B cell (primary cell): ENCODE results near the gene FAM107A. TPM values are rescaled to one million over a fixed set of nuclear protein-coding genes. Genes with fewer than 3 reads are reported as not detected.

Source experiments
- ATAC-seq: fragments of 200-7000 bp; cut with Tn5 transposase; one replicate; pipeline ENCODE4 v1.10.0; 2021; ENCODE audit warnings: low read depth, mild to moderate bottlenecking, moderate number of reproducible peaks, moderate library complexity
- CTCF ChIA-PET: fragments of 350-600 bp; sonication (Branson Sonifier 250); formaldehyde crosslinking; loops from one replicate; lab custom pipeline; 2021; ENCODE audit warnings: antibody characterized with exemption, inconsistent platforms; lab: Charles Lee
- POLR2A ChIA-PET: fragments of 350-600 bp; sonication (Branson Sonifier 250); formaldehyde crosslinking; loops from one replicate; lab custom pipeline; 2021; ENCODE audit warnings: antibody characterized with exemption; lab: Charles Lee
- DNase-seq: peaks from one replicate; pipeline ENCODE4 v3.0.0; 2013
- H2AFZ ChIP-seq: 2 replicates; pipeline ENCODE4 v1.6.1; 2012; ENCODE audit warnings: mild to moderate bottlenecking, low read depth, low read length; ENCODE audit not compliant: insufficient read depth, poor library complexity, severe bottlenecking
- H3K27ac ChIP-seq, 2 donors: 1 replicate in 1 of 2; 2 replicates in 1 of 2; pipeline ENCODE4 v1.5.1; 2012 to 2013; ENCODE audit warnings: low read length in 2 of 2, mild to moderate bottlenecking in 2 of 2, moderate library complexity in 1 of 2
- H3K27me3 ChIP-seq, 4 experiments: fragments of 200-600 bp in 1 of 4; sonication (generic) in 1 of 4; replicated peaks in 1 of 4; 1 replicate in 2 of 4; 2 replicates in 2 of 4; pipeline versions ENCODE4 v1.6.1 to v1.7.0; 2013 to 2016; ENCODE audit warnings: low read length in 3 of 4, mild to moderate bottlenecking in 2 of 4, mixed read lengths in 1 of 4, moderate library complexity in 1 of 4; ENCODE audit not compliant: insufficient read depth in 4 of 4, control insufficient read depth in 3 of 4; ENCODE audit errors: control extremely low read depth in 1 of 4
- H3K36me3 ChIP-seq, 2 experiments: replicated peaks in 1 of 2; 1 replicate in 1 of 2; 2 replicates in 1 of 2; pipeline versions ENCODE4 v1.6.1 to v1.7.1; 2013; ENCODE audit warnings: low read length in 1 of 2; ENCODE audit not compliant: insufficient read depth in 2 of 2, control insufficient read depth in 1 of 2; ENCODE audit errors: control extremely low read depth in 1 of 2, extremely low read depth in 1 of 2
- H3K4me1 ChIP-seq, 2 donors: fragments of 200-600 bp in 1 of 2; sonication (generic) in 1 of 2; 1 replicate in 1 of 2; 2 replicates in 1 of 2; pipeline versions ENCODE4 v1.5.1 to v1.6.1; 2013 to 2017; ENCODE audit warnings: low read length in 2 of 2; ENCODE audit not compliant: control insufficient read depth in 2 of 2, insufficient read depth in 2 of 2
- H3K4me2 ChIP-seq: replicated peaks from 2 replicates; pipeline ENCODE3; 2012; ENCODE audit warnings: mild to moderate bottlenecking, low read depth, low read length; ENCODE audit not compliant: poor library complexity, severe bottlenecking
- H3K4me3 ChIP-seq, 5 experiments: fragments of 200-600 bp in 1 of 5; sonication (generic) in 1 of 5; 1 replicate in 3 of 5; 2 replicates in 2 of 5; pipeline versions ENCODE4 v1.5.1 to v1.7.0; 2011 to 2016; ENCODE audit warnings: low read length in 4 of 5, mild to moderate bottlenecking in 4 of 5, low read depth in 2 of 5, control low read depth in 1 of 5, moderate library complexity in 1 of 5; ENCODE audit not compliant: insufficient read depth in 1 of 5; ENCODE audit errors: control extremely low read depth in 1 of 5, extremely low read depth in 1 of 5
- H3K79me2 ChIP-seq: fragments of 200-600 bp; sonication (generic); one replicate; pipeline ENCODE4 v1.6.0; 2016; ENCODE audit warnings: low read length; ENCODE audit not compliant: control insufficient read depth, insufficient read depth
- H3K9ac ChIP-seq: fragments of 200-600 bp; sonication (generic); 2 replicates; pipeline ENCODE4 v1.6.1; 2017; ENCODE audit warnings: mild to moderate bottlenecking, low read length, moderate library complexity
- H3K9me3 ChIP-seq, 3 donors: one replicate each; pipeline versions ENCODE4 v1.6.1 to v1.7.1; 2013; ENCODE audit warnings: low read length in 2 of 3; ENCODE audit not compliant: control insufficient read depth in 2 of 3, insufficient read depth in 1 of 3; ENCODE audit errors: control extremely low read depth in 1 of 3
- H4K20me1 ChIP-seq: 2 replicates; pipeline ENCODE4 v1.6.0; 2012; ENCODE audit warnings: mild to moderate bottlenecking, low read length; ENCODE audit not compliant: insufficient read depth, control insufficient read depth, poor library complexity, severe bottlenecking
- H3K27ac Mint-ChIP-seq: one replicate; pipeline ENCODE4 v1.8.0; 2021; ENCODE audit warnings: mixed read lengths
- H3K27me3 Mint-ChIP-seq: one replicate; pipeline ENCODE4 v1.8.0; 2021; ENCODE audit warnings: mixed read lengths
- H3K4me1 Mint-ChIP-seq: one replicate; pipeline ENCODE4 v1.8.0; 2021; ENCODE audit warnings: mixed read lengths
- H3K4me3 Mint-ChIP-seq: one replicate; pipeline ENCODE4 v1.8.0; 2021; ENCODE audit warnings: mixed read lengths
- H3K9me3 Mint-ChIP-seq: one replicate; pipeline ENCODE4 v1.8.0; 2022; ENCODE audit warnings: mixed read lengths; ENCODE audit not compliant: insufficient read depth
- CTCF ChIP-seq: fragments of 200-600 bp; IDR thresholded peaks from one replicate; pipeline ENCODE4 v1.8.0; 2022; ENCODE audit warnings: antibody characterized with exemption, mild to moderate bottlenecking
- EZH2 ChIP-seq: IDR thresholded peaks from 2 replicates; pipeline ENCODE4 v1.6.1; 2012; ENCODE audit warnings: borderline replicate concordance, low read depth, mild to moderate bottlenecking, moderate library complexity, low read length; ENCODE audit not compliant: insufficient read depth, poor library complexity, severe bottlenecking
- WGBS: methylation state at CpG from one replicate; pipeline ENCODE4 v1.1.5; 2013; ENCODE audit warnings: missing lambda C conversion rate; ENCODE audit not compliant: insufficient coverage; 5-methylcytosine and 5-hydroxymethylcytosine counted together
- intact Hi-C: fragments of 100-400 bp; cut with micrococcal nuclease; formaldehyde crosslinking; loops from one replicate; pipeline ENCODE4 v1.10.0; 2022
- polyA plus RNA-seq: library from polyadenylated mRNA; depleted of rRNA; stranded (reverse); fragments of >200 nt; gene quantifications from 2 replicates; pipeline ENCODE4 v1.2.3, GENCODE V29; 2012
- total RNA-seq, 2 donors: library from RNA; stranded (reverse); fragments of 120-200 nt in 1 of 2; gene quantifications; 1 replicate in 1 of 2; 2 replicates in 1 of 2; pipeline versions ENCODE4 v1.2.3 to v1.2.4, GENCODE V29; 2013 to 2022

Gene FAM107A
- total and polyA plus RNA-seq, 2 donors (not counting 1 experiment from before 2014, with no cell fraction given) = not detected

- TF ChIP-seq CTCF = no peak
- no peak for TF ChIP-seq EZH2
- no peak overlapping the region for H3K4me2 ChIP-seq
- peaks cover 6 to 8% of the 10 kb centered on the region in 2 donors for H3K4me1 ChIP-seq
- H3K27me3 Mint-ChIP-seq = no peaks in the 10 kb centered on the region
- no peak overlapping the region for H3K27ac ChIP-seq
- no peak overlapping the region for H3K4me3 ChIP-seq
- H3K9me3 Mint-ChIP-seq = no peaks in the 10 kb centered on the region
- no peaks in the 10 kb centered on the region for H3K36me3 ChIP-seq
- H3K9ac ChIP-seq = no peak overlapping the region
- no peaks in the 10 kb centered on the region for H3K9me3 ChIP-seq
- no peaks in the 10 kb centered on the region for H3K79me2 ChIP-seq
- H3K4me1 Mint-ChIP-seq = peaks cover 6% of the 10 kb centered on the region
- H3K4me3 Mint-ChIP-seq = no peak overlapping the region
- ATAC-seq = no peak
- H3K27me3 ChIP-seq = no peaks in the 10 kb centered on the region
- no peak overlapping the region for H2AFZ ChIP-seq
- intact Hi-C loops = no loop called here
- no CpG with 5 or more reads among the region's 2 CpGs for WGBS
- no peaks in the 10 kb centered on the region for H4K20me1 ChIP-seq
- no peak overlapping the region for H3K27ac Mint-ChIP-seq
- no peak for DNase-seq
- CTCF ChIA-PET = interaction anchor here (0.9 to 8.2 kb wide), 5 partner anchors 13 to 229 kb away, joined by 3 to 101 read pairs (median 10); partner anchors contain the start of genes HTD2, KCTD6 and RPP14
- POLR2A ChIA-PET = interaction anchor here (0.6 kb wide), 1 partner anchor 17 kb away, joined by 5 read pairs; no protein-coding TSS in a partner anchor
These were observed 41.4 kb downstream of the FAM107A start for GRCh38 chr3:58535531-58536500.
